ENCODE measurements around the gene NUDT1. TPM values are rescaled to one million over a fixed set of nuclear protein-coding genes. Genes with fewer than 3 reads are reported as not detected.

Gene NUDT1
- total RNA-seq, 2 experiments from 2014 or later, result 77.4 to 104 TPM

DNA sequence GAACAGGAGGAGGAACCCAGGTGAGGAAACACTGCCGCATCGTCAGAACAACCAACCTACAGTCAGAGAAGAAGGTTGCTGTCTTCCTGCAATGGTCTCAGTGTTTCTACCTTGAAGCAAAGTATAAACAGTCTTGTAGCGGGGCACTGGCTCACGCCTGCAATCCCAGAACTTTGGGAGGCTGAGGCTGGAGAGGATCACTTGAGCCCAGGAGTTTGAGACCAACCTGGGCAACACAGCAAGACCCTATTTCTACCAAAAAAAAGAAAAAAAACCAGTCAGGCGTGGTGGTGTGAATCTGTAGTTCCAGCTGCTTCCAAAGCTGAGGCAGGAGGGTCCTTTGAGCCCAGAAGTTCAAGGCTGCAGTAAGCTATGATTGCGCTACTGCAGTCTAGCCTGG, 48.9 kb downstream of the NUDT1 start:
- H3K9me3 Mint-ChIP-seq, result no peaks in the 10 kb centered on the region
- no peak overlapping the region for H3K27ac Mint-ChIP-seq
- H3K36me3 Mint-ChIP-seq (ENCODE audit: low read depth), result no peaks in the 10 kb centered on the region
- no peaks in the 10 kb centered on the region for H3K27me3 Mint-ChIP-seq
- H3K4me3 Mint-ChIP-seq, result no peak overlapping the region
- ChIA-PET POLR2A (no interaction called here), CTCF (interaction anchor here (1.2 kb wide), 1 partner anchor 10 kb away, joined by 4 read pairs; no protein-coding TSS in a partner anchor)
- H3K4me1 Mint-ChIP-seq, result no peaks in the 10 kb centered on the region
- no peak for DNase-seq

DNA sequence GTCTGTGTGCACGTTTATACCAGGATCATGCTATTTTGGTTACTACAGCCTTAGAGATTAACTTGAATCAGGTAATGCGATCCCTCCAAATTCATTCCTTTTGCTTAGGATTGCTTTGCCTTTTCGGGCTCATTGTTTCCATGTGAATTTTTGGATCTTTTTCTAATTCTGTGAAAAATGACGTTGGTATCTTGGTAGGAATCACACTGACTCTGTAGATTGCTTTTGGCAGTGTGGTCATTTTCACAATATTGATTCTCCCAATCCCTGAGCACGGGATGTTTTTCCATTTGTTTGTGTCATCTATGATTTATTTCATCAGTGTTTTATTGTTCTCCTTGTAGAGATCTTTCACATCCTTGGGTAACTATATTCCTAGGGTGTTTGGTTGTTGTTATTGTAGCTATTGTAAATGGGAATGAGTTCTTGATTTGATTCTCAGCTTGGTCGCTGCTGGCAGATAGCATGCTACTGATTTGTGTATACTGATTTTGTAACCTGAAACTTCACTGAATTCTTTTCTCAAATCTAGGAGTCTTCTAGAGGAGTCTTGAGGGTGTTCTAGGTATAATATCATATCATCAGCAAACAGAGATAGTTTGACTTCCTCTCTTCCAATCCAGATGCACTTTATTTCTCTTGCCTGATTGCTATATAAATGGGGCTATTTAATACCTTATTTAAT, 54.1 kb downstream of the NUDT1 start:
- H3K27me3 Mint-ChIP-seq, result no peaks in the 10 kb centered on the region
- no peaks in the 10 kb centered on the region for H3K9me3 Mint-ChIP-seq
- peaks cover 10% of the 10 kb centered on the region for H3K4me1 Mint-ChIP-seq
- no peaks in the 10 kb centered on the region for H3K36me3 Mint-ChIP-seq (ENCODE audit: low read depth)
- ChIA-PET CTCF (no interaction called here), POLR2A (no interaction called here)
- DNase-seq, result no peak
- no peak overlapping the region for H3K27ac Mint-ChIP-seq
- no peak overlapping the region for H3K4me3 Mint-ChIP-seq

DNA sequence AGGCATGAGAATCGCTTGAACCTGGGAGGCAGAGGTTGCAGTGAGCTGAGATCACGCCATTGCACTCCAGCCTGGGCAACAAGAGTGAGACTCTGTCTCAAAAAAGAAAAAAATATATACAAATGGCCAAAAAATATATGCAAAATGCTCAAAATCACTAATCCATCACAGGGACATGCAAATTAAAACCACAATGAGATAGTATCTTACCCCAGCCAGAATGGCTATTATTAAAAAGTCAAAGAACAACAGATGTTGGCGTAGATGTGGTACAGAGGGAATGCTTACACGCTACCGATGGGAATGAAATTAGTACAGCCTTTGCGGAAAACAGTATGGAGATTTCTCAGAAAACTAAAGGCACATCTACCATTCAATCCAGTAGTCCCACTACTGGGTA, 54.8 kb downstream of the NUDT1 start:
- H3K4me3 Mint-ChIP-seq, result no peak overlapping the region
- POLR2A ChIA-PET, result no interaction called here
- H3K9me3 Mint-ChIP-seq, result no peaks in the 10 kb centered on the region
- H3K4me1 Mint-ChIP-seq, result peaks cover 10% of the 10 kb centered on the region
- H3K27me3 Mint-ChIP-seq, result no peaks in the 10 kb centered on the region
- no peak overlapping the region for H3K27ac Mint-ChIP-seq
- no peaks in the 10 kb centered on the region for H3K36me3 Mint-ChIP-seq (ENCODE audit: low read depth)
- CTCF ChIA-PET, result no interaction called here
- DNase-seq, result no peak

DNA sequence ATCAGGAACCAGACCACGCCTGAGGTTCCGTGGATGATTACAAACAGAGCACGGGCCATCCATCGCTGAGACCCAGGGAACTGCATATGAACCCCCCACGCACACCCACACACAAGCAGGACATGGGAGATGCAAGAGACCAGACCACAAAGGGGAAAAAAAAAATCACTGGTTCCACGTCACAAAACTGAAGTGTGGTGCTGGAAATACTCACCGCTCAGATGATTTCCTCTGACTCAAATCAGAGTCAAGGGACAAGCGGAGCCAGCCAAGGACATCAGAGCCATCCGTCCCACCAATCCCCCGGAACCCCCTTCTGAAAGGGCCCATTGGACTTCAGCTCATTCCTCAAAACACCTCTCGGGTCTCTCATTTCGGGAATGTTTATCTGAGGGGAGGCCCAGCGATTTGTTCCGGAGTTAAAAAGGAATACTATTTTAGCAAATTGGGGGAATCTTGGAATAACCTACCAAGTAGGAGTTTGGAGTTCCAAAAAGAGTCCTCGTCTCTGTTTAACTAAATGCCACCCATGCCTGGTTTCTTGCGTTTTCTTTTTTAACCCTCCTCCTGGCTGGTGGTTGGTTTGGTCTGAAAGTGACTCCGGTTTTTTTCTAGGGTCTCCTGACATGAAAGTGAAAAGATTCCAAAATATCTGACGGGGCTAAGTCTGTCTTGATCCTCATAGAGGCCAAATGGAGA, 57.3 kb downstream of the NUDT1 start:
- no peak overlapping the region for H3K4me3 Mint-ChIP-seq
- no peak overlapping the region for H3K27ac Mint-ChIP-seq
- ChIA-PET POLR2A (no interaction called here), CTCF (interaction anchor here (0.6 kb wide), 1 partner anchor 148 kb away, joined by 6 read pairs; no protein-coding TSS in a partner anchor)
- DNase-seq, result no peak
- no peaks in the 10 kb centered on the region for H3K36me3 Mint-ChIP-seq (ENCODE audit: low read depth)
- peaks cover 10% of the 10 kb centered on the region for H3K4me1 Mint-ChIP-seq
- no peaks in the 10 kb centered on the region for H3K9me3 Mint-ChIP-seq
- no peaks in the 10 kb centered on the region for H3K27me3 Mint-ChIP-seq

DNA sequence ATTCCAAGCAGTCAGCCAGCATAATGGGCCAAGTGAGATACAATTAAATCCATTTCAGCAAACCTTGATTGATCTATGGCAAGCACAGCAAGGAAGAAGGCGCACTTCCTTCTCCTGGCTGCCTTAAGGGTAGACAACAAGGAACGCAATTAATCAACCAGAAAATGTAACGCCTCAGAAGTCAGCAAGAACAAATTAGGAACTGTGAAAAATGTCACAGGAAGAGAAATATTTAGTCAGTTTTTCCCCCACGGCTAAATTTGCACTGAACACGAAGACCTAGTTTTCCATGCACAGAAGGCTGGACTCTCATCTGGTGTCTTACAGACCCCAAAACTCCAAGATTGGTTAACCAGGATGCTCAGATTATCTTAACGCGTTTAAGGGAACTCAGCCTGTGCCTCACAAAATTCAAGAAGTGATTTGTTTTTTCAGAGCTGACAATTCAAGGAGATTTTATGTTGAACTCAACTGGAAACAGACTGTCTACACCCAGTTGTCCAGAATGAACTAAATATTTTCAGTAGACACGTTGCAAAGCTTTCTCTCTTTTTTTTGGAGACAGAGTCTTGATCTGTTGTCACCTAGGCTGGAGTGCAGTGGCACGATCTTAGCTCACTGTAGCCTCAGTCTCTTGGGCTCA, 58.0 kb downstream of the NUDT1 start:
- H3K36me3 Mint-ChIP-seq (ENCODE audit: low read depth), result no peaks in the 10 kb centered on the region
- peaks cover 10% of the 10 kb centered on the region for H3K4me1 Mint-ChIP-seq
- CTCF ChIA-PET, result no interaction called here
- POLR2A ChIA-PET, result interaction anchor here (0.6 kb wide), 1 partner anchor 262 kb away, joined by 5 read pairs; no protein-coding TSS in a partner anchor
- no peak overlapping the region for H3K27ac Mint-ChIP-seq
- no peaks in the 10 kb centered on the region for H3K9me3 Mint-ChIP-seq
- H3K4me3 Mint-ChIP-seq, result no peak overlapping the region
- DNase-seq, result no peak
- no peaks in the 10 kb centered on the region for H3K27me3 Mint-ChIP-seq

Small RNA genes within 50 kb of the gene (microRNA-seq; reads per million reads assigned to microRNA genes)
- gene MIR6836 (ENCODE audit: borderline microRNAs expressed, borderline replicate concordance), result not detected

Other genes with a start within 250 kb of the NUDT1 start
- gene MAD1L1, start 9.3 kb upstream of the NUDT1 start, total RNA-seq, result 100 to 1,000 TPM; 125 to 127 TPM
- gene MRM2, start within 50 bp of the NUDT1 start, total RNA-seq, result 10 to 100 TPM; 28.6 to 28.8 TPM
- 10 to 100 TPM; 27.2 to 28.0 TPM for gene SNX8, start 72.2 kb downstream of the NUDT1 start, total RNA-seq
- gene EIF3B, start 112.6 kb downstream of the NUDT1 start, total RNA-seq, result 100 to 1,000 TPM; 148 to 158 TPM
- 10 to 100 TPM; 40.7 to 44.8 TPM for gene CHST12, start 161.4 kb downstream of the NUDT1 start, total RNA-seq
- not detected for gene GRIFIN, start 234.2 kb downstream of the NUDT1 start, total RNA-seq

Measured in activated CD4-positive, alpha-beta T cell treated with anti-CD3 and anti-CD28 coated beads, Interleukin-2, amount 10 ng/mL, durations not matched to agents 7 days and 5 days (primary cell).